OCI-LY7 (cell line): ENCODE results near the gene RAB30. TPM values are rescaled to one million over a fixed set of nuclear protein-coding genes. Genes with fewer than 3 reads are reported as not detected.

Source experiments
- BruUV-seq: library from RNA; stranded (reverse); fragments of 400-500 nt; replicated peaks from 2 replicates; lab custom pipeline; 2021; lab: Mats Ljungman, UMichigan
- CTCF ChIA-PET: fragments of 300-600 bp; sonication (Branson Sonifier 250); formaldehyde crosslinking; loops from one replicate; lab custom pipeline; 2022; ENCODE audit warnings: antibody characterized with exemption; ENCODE audit not compliant: unreplicated experiment; lab: Charles Lee
- POLR2A ChIA-PET: fragments of 300-600 bp; sonication (Branson Sonifier 250); formaldehyde crosslinking; loops from one replicate; lab custom pipeline; 2022; ENCODE audit warnings: antibody characterized with exemption; lab: Charles Lee
- DNase-seq: peaks from one replicate; pipeline ENCODE4 v3.0.0-alpha.2; 2015; ENCODE audit warnings: low spot score
- H2AFZ ChIP-seq: fragments of 200-600 bp; sonication (generic), shearing (Covaris generic); 2 replicates; pipeline ENCODE4 v1.6.1; 2014; ENCODE audit warnings: mild to moderate bottlenecking, antibody characterized with exemption, low read length, moderate library complexity
- H3K27ac ChIP-seq: fragments of 200-600 bp; sonication (generic); 2 replicates; pipeline ENCODE4 v1.5.1; 2014; ENCODE audit warnings: mixed run types, low read depth, mild to moderate bottlenecking, moderate library complexity, low read length, inconsistent platforms; ENCODE audit not compliant: poor library complexity, severe bottlenecking
- H3K36me3 ChIP-seq: fragments of 200-600 bp; sonication (generic); 2 replicates; pipeline ENCODE4 v1.6.1; 2014; ENCODE audit warnings: mild to moderate bottlenecking, antibody characterized with exemption, low read length, moderate library complexity, mixed read lengths; ENCODE audit not compliant: insufficient read depth
- H3K4me1 ChIP-seq: fragments of 200-600 bp; sonication (generic); 2 replicates; pipeline ENCODE4 v1.5.1; 2014; ENCODE audit warnings: mild to moderate bottlenecking, low read length; ENCODE audit not compliant: insufficient read depth, poor library complexity, severe bottlenecking
- H3K4me2 ChIP-seq: fragments of 200-600 bp; sonication (generic); 2 replicates; pipeline ENCODE4 v1.6.1; 2014; ENCODE audit warnings: mild to moderate bottlenecking, low read length
- H3K4me3 ChIP-seq: fragments of 200-600 bp; sonication (generic); 2 replicates; pipeline ENCODE4 v1.5.1; 2014; ENCODE audit warnings: mild to moderate bottlenecking, low read depth, low read length; ENCODE audit not compliant: poor library complexity, severe bottlenecking
- H3K79me2 ChIP-seq: fragments of 200-600 bp; sonication (generic); 2 replicates; pipeline ENCODE4 v1.6.1; 2016; ENCODE audit warnings: low read depth, mild to moderate bottlenecking, low read length, moderate library complexity, mixed read lengths; ENCODE audit not compliant: insufficient read depth
- H3K9me2 ChIP-seq: fragments of 200-600 bp; sonication (generic); 2 replicates; pipeline ENCODE4 v1.6.1; 2016; ENCODE audit warnings: mild to moderate bottlenecking, low read length, mixed read lengths; ENCODE audit not compliant: insufficient read depth
- H3K9me3 ChIP-seq: fragments of 200-600 bp; sonication (generic); 2 replicates; pipeline ENCODE4 v1.6.1; 2014; ENCODE audit warnings: mild to moderate bottlenecking, mixed run types, low read length, mixed read lengths
- H4K20me1 ChIP-seq: fragments of 200-600 bp; sonication (generic); 2 replicates; pipeline ENCODE4 v1.6.1; 2014; ENCODE audit warnings: mild to moderate bottlenecking, antibody characterized with exemption, low read length, moderate library complexity, mixed read lengths; ENCODE audit not compliant: insufficient read depth
- CTCF ChIP-seq: fragments of 200-600 bp; sonication (generic); conservative IDR thresholded peaks from 2 replicates; pipeline ENCODE4 v1.5.1; 2014; ENCODE audit warnings: mild to moderate bottlenecking, antibody characterized with exemption, low read length, moderate library complexity, mixed read lengths
- EZH2phosphoT487 ChIP-seq: fragments of 200-600 bp; sonication (generic); IDR thresholded peaks from 2 replicates; pipeline ENCODE4 v1.6.1; 2018; ENCODE audit warnings: low read depth, borderline replicate concordance, mild to moderate bottlenecking, mixed run types, antibody characterized with exemption, low read length, moderate library complexity, mixed read lengths
- intact Hi-C: fragments of 100-400 bp; cut with micrococcal nuclease; formaldehyde crosslinking; loops from one replicate; pipeline ENCODE4 v1.10.0; 2022; ENCODE audit not compliant: unreplicated experiment
- total RNA-seq, 2 experiments: library from RNA; depleted of rRNA in 1 of 2; stranded (reverse); fragments of >200 nt in 1 of 2; shearing (Covaris generic) in 1 of 2; gene quantifications; 2 replicates each; pipeline ENCODE4 v1.2.3, GENCODE V29; 2014 to 2022

Gene RAB30
- total RNA-seq, 2 experiments from 2014 or later = 33.3 to 132 TPM

- intact Hi-C loops = loop anchor here (5.0 kb wide), 1 partner anchor 213 kb away; the partner anchor contains the start of gene CCDC90B
- Histone ChIP-seq H3K4me1 (peaks cover 19% of the 10 kb centered on the region), H3K4me3 (peak overlapping the region; percentile 86), H3K9me3 (no peaks in the 10 kb centered on the region), H3K4me2 (peak overlapping the region; percentile 75), H3K27ac (peak overlapping the region; percentile 64), H4K20me1 (no peaks in the 10 kb centered on the region), H3K79me2 (peaks cover 58% of the 10 kb centered on the region), H2AFZ (no peak overlapping the region), H3K9me2 (no peaks in the 10 kb centered on the region), H3K36me3 (peaks cover 55% of the 10 kb centered on the region)
- ChIA-PET POLR2A (interaction anchor here (0.6 to 3.2 kb wide), 22 partner anchors 8 to 189 kb away, joined by 3 to 25 read pairs (median 4); partner anchors contain the start of gene PRCP), CTCF (interaction anchor here (0.9 to 1.2 kb wide), 2 partner anchors 15 to 19 kb away, joined by 3 read pairs; no protein-coding TSS in a partner anchor)
- no peak for TF ChIP-seq CTCF
- no peak for TF ChIP-seq EZH2phosphoT487
- DNase-seq = no peak
- BruUV-seq = no TSS peak
These were observed 2.2 kb upstream of the RAB30 start for GRCh38 chr11:83073884-83074283.

DNA sequence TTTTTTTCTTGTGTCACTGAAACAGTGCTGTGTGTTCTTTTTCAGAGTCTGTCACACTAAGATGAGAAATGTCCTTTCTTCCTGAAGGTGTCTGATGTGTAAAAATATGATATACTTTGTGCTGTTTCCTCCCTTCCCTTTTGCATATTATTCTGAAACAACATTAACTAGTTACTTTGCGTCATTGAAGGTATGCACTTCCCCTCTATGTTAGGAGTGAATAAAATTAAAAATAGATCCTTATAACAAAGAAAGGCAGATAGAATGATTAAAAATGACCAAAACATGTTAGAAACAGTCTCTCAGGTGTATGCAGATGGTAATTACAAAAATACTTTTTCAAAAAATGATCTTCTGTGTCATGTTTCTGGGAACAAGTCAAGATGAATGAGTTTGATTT is 1.6 kb upstream of the RAB30 start:
- TF ChIP-seq CTCF (no peak), EZH2phosphoT487 (no peak)
- Histone ChIP-seq H4K20me1 (no peaks in the 10 kb centered on the region), H3K4me1 (peaks cover 25% of the 10 kb centered on the region), H3K4me2 (peak overlapping the region; percentile 75), H3K4me3 (peak overlapping the region; percentile 86), H3K79me2 (peaks cover 65% of the 10 kb centered on the region), H3K27ac (peak overlapping the region; percentile 64), H3K9me2 (no peaks in the 10 kb centered on the region), H3K36me3 (peaks cover 53% of the 10 kb centered on the region), H2AFZ (no peak overlapping the region), H3K9me3 (no peaks in the 10 kb centered on the region)
- ChIA-PET POLR2A (interaction anchor here (0.6 to 3.2 kb wide), 18 partner anchors 8 to 187 kb away, joined by 3 to 25 read pairs (median 4); partner anchors contain the start of gene PRCP), CTCF (interaction anchor here (0.9 kb wide), 1 partner anchor 16 kb away, joined by 3 read pairs; no protein-coding TSS in a partner anchor)
- no TSS peak for BruUV-seq
- DNase-seq = peak; percentile 38
- intact Hi-C loops = loop anchor here (5.0 kb wide), 1 partner anchor 214 kb away; the partner anchor contains the start of gene CCDC90B
